Kidney epithelial cell (primary cell): Measurements from ENCODE around the gene BMP4. TPM values are rescaled to one million over a fixed set of nuclear protein-coding genes. Genes with fewer than 3 reads are reported as not detected.

Experiments
- DNase-seq: peaks from one replicate; pipeline ENCODE4 v3.0.0-alpha.2; 2010; ENCODE audit warnings: low read depth
- H3K27me3 ChIP-seq: 2 replicates; pipeline ENCODE4 v1.6.0; 2011; ENCODE audit warnings: low read length; ENCODE audit not compliant: control insufficient read depth, insufficient read depth
- H3K36me3 ChIP-seq: 2 replicates; pipeline ENCODE4 v1.5.1; 2011; ENCODE audit warnings: low read length; ENCODE audit not compliant: control insufficient read depth, insufficient read depth
- H3K4me3 ChIP-seq: 2 replicates; pipeline ENCODE4 v1.5.1; 2011; ENCODE audit warnings: low read depth, mild to moderate bottlenecking, control low read depth, low read length
- total RNA-seq: library from RNA; depleted of rRNA; stranded (reverse); fragments of >200 nt; gene quantifications from 2 replicates; pipeline ENCODE4 v1.2.3, GENCODE V29; 2015
- TF ChIP-seq, protein P1 (sequence below): IDR thresholded peaks from 2 replicates; pipeline ENCODE4 v1.5.1; 2011; ENCODE audit warnings: mild to moderate bottlenecking, moderate library complexity, low read length, control low read depth, inconsistent platforms; ENCODE audit not compliant: insufficient read depth, poor library complexity, severe bottlenecking

The BMP4 gene
- total RNA-seq, 1 donor from 2014 or later, result 3.1 TPM

DNA sequence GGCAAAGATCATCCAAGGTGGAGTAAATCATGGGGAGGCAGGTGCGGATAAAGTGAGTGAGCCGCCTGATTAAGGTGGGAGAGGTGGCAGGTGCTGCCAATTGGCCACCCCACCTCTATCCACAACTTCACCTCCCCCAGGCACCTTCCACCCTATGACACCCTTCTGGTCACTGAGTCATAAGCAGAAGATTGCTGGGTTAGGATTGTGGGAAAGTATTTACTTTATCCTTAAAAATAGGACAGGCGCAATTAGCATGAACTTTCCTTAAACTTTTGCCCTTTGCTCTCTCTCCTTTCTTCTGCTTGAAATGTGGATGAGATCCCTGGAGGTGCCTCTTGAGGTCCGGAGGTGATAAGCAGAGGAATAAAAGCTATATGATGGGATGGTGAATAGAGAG lies 14.9 kb upstream of the BMP4 start:
- no peak overlapping the region for H3K4me3 ChIP-seq
- H3K36me3 ChIP-seq, result no peaks in the 10 kb centered on the region
- TF ChIP-seq, protein P1, sequence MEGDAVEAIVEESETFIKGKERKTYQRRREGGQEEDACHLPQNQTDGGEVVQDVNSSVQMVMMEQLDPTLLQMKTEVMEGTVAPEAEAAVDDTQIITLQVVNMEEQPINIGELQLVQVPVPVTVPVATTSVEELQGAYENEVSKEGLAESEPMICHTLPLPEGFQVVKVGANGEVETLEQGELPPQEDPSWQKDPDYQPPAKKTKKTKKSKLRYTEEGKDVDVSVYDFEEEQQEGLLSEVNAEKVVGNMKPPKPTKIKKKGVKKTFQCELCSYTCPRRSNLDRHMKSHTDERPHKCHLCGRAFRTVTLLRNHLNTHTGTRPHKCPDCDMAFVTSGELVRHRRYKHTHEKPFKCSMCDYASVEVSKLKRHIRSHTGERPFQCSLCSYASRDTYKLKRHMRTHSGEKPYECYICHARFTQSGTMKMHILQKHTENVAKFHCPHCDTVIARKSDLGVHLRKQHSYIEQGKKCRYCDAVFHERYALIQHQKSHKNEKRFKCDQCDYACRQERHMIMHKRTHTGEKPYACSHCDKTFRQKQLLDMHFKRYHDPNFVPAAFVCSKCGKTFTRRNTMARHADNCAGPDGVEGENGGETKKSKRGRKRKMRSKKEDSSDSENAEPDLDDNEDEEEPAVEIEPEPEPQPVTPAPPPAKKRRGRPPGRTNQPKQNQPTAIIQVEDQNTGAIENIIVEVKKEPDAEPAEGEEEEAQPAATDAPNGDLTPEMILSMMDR, result no peak
- no peak for DNase-seq
- H3K27me3 ChIP-seq, result no peaks in the 10 kb centered on the region

DNA sequence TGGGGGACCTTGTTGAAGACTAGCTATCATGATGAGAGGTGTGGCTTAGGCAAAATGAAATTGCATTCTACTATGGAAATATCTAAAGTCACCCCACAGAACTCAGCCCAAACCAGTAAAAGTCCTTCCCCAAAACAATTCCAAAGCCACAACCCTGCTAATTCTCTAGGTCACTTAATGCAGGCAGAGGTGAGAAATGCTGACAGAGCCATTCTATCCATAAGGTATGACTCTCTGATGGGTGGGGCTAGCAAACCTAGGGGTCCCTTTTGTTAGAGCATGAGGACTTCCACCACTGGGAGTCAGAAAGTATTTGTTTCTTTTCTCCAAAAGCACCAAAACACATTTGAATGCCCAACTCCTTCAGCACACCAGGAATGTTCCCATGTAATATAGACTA lies 12.7 kb upstream of the BMP4 start:
- TF ChIP-seq, protein P1, result no peak
- DNase-seq, result no peak
- no peaks in the 10 kb centered on the region for H3K27me3 ChIP-seq
- H3K36me3 ChIP-seq, result no peaks in the 10 kb centered on the region
- no peak overlapping the region for H3K4me3 ChIP-seq

DNA sequence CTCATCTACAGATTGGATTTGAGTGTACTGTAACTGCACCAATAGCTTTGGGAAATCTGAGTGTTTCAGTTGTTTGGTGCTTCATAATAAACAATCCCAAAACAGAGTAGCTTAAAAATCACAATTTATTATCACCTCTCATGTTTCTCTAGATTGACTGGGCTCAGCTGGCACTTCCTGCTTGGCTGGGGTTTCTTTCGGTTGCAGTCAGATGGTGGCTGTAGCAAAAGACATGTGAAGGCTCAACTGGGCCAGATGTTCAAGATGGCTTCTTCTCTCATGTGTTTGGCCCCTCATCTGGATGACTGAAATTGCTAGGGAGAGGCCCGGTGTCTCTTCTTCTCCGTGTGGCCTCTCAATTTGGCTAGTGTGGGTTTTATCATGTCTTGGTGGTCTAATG lies 12.1 kb upstream of the BMP4 start:
- DNase-seq, result no peak
- H3K27me3 ChIP-seq, result no peaks in the 10 kb centered on the region
- TF ChIP-seq, protein P1, result no peak
- H3K4me3 ChIP-seq, result no peak overlapping the region
- no peaks in the 10 kb centered on the region for H3K36me3 ChIP-seq

DNA sequence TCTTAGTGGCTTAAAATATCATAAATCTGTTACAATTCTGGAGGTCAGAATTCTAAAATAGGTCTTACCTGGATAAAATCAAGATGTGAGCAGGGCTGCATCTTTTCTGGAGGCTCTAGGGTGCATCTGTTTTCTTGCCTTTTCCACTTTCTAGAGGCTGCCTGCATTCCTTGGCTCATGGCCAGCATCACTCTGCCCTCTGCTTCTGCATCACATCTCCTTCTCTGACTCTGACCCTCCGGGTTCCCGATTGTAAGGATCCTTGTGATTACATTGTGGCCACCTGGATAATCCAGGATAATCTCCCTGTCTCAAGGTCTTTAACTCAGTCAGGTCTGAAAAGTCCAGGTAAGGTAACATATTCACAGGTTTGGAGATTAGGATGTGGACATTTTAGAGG lies 11.0 kb upstream of the BMP4 start:
- H3K4me3 ChIP-seq, result no peak overlapping the region
- TF ChIP-seq, protein P1, result no peak
- no peak for DNase-seq

DNA sequence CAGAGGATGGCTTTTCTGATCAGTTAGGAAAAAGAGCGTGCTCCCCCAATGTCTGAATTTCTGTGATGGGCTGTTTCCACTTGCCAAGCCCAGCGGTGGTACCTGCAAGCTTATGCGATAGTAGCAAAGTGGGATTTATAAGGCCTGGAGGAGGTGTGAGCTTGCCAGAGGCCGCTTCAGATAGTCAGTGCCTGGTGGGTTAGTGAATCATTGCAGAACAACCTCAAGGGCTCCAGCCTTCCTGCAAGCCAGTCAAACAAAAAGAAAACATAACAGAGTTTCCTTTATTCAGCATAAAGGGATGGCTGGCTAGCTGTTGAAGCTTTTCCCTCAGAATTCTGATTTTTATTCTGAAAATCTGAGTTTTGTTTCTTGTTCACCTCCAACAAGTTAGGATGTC lies 7.6 kb upstream of the BMP4 start:
- Histone ChIP-seq H3K27me3 (peaks cover 2% of the 10 kb centered on the region), H3K4me3 (no peak overlapping the region), H3K36me3 (no peaks in the 10 kb centered on the region)
- no peak for DNase-seq
- TF ChIP-seq, protein P1, result no peak

More for the DNA sequence above, 11.0 kb upstream of the BMP4 start:
- no peaks in the 10 kb centered on the region for H3K36me3 ChIP-seq
- H3K27me3 ChIP-seq, result peaks cover 2% of the 10 kb centered on the region
